HCT116 (cell line): Measurements from ENCODE around the gene DMXL1. TPM values are rescaled to one million over a fixed set of nuclear protein-coding genes. Genes with fewer than 3 reads are reported as not detected.

Experiments
- ATAC-seq: fragments of 200-7000 bp; cut with Tn5 transposase; 2 replicates; pipeline ENCODE4 v1.9.1; 2020; ENCODE audit warnings: mild to moderate bottlenecking, moderate library complexity
- BruUV-seq: library from RNA; stranded (reverse); fragments of 400-500 nt; replicated peaks from 2 replicates; lab custom pipeline; 2021; lab: Mats Ljungman, UMichigan
- CTCF ChIA-PET: fragments of 300-600 bp; sonication (Branson Sonifier 250); formaldehyde crosslinking; loops from one replicate; lab custom pipeline; 2021; ENCODE audit warnings: antibody characterized with exemption; lab: Charles Lee
- POLR2A ChIA-PET: fragments of 300-600, 350-600 bp; sonication (Branson Sonifier 250); formaldehyde crosslinking; loops from one replicate; lab custom pipeline; 2021; ENCODE audit warnings: antibody characterized with exemption; lab: Charles Lee
- RAD21 ChIA-PET, 2 experiments: fragments of 300-600 bp; sonication (Branson Sonifier 250); formaldehyde crosslinking; loops; one replicate each; lab custom pipeline; 2023; ENCODE audit warnings: low total read pairs in 2 of 2; ENCODE audit not compliant: uncharacterized antibody in 2 of 2, unreplicated experiment in 2 of 2, low non-redundant PET in 1 of 2; lab: Charles Lee
- DNase-seq: peaks from one replicate; pipeline ENCODE4 v3.0.0-alpha.2; 2010; ENCODE audit warnings: low read depth, low spot score
- H2AFZ ChIP-seq: fragments of 200-600 bp; shearing (Covaris generic), sonication (generic); 2 replicates; pipeline ENCODE4 v1.6.1; 2017; ENCODE audit warnings: low read depth, mixed run types, mixed read lengths, antibody characterized with exemption, low read length; ENCODE audit not compliant: poor library complexity, severe bottlenecking
- H3K27ac ChIP-seq: 2 replicates; pipeline ENCODE4 v1.5.1; 2012; ENCODE audit warnings: low read depth, low read length
- H3K27me3 ChIP-seq: fragments of 200-600 bp; sonication (generic); 2 replicates; pipeline ENCODE4 v1.6.1; 2016; ENCODE audit warnings: mixed run types, low read length, mixed read lengths; ENCODE audit not compliant: insufficient read depth
- H3K36me3 ChIP-seq, 2 experiments: fragments of 200-500 bp in 1 of 2; fragments of 200-600 bp in 1 of 2; sonication (Bioruptor generic) in 1 of 2; sonication (generic) in 1 of 2; 2 replicates each; pipeline versions ENCODE4 v1.5.1 to v1.6.1; 2014 to 2016; ENCODE audit warnings: low read length in 2 of 2, inconsistent platforms in 1 of 2, mixed read lengths in 1 of 2, mixed run types in 1 of 2; ENCODE audit not compliant: insufficient read depth in 2 of 2, control insufficient read depth in 1 of 2
- H3K4me1 ChIP-seq, 2 experiments: fragments of 200-600 bp in 1 of 2; sonication (generic) in 1 of 2; 2 replicates each; pipeline versions ENCODE4 v1.5.1 to v1.6.1; 2012 to 2017; ENCODE audit warnings: low read length in 2 of 2, inconsistent platforms in 1 of 2, mild to moderate bottlenecking in 1 of 2, mixed read lengths in 1 of 2, mixed run types in 1 of 2, moderate library complexity in 1 of 2; ENCODE audit not compliant: insufficient read depth in 2 of 2, control insufficient read depth in 1 of 2
- H3K4me2 ChIP-seq: fragments of 200-600 bp; sonication (generic); 2 replicates; pipeline ENCODE4 v1.6.1; 2017; ENCODE audit warnings: mixed run types, low read length, mixed read lengths
- H3K4me3 ChIP-seq, 2 experiments: fragments of 200-600 bp in 1 of 2; sonication (generic) in 1 of 2; replicated peaks in 1 of 2; 2 replicates each; pipeline ENCODE4 v1.5.1; 2011 to 2016; ENCODE audit warnings: low read length in 2 of 2, control low read depth in 1 of 2, low read depth in 1 of 2, mild to moderate bottlenecking in 1 of 2, mixed read lengths in 1 of 2, mixed run types in 1 of 2
- H3K79me2 ChIP-seq: fragments of 200-600 bp; sonication (generic); 2 replicates; pipeline ENCODE4 v1.6.1; 2017; ENCODE audit warnings: mild to moderate bottlenecking, mixed run types, low read length, moderate library complexity, mixed read lengths; ENCODE audit not compliant: insufficient read depth
- H3K9ac ChIP-seq: fragments of 200-600 bp; sonication (generic); 2 replicates; pipeline ENCODE4 v1.6.1; 2016; ENCODE audit warnings: low read length, mixed read lengths
- H3K9me2 ChIP-seq: fragments of 200-600 bp; sonication (generic), shearing (Covaris generic); 2 replicates; pipeline ENCODE4 v1.6.1; 2017; ENCODE audit warnings: mixed run types, mild to moderate bottlenecking, moderate library complexity; ENCODE audit not compliant: insufficient read depth
- H3K9me3 ChIP-seq, 2 experiments: fragments of 200-500 bp in 1 of 2; fragments of 200-600 bp in 1 of 2; sonication (Bioruptor generic) in 1 of 2; sonication (generic) in 1 of 2; 2 replicates each; pipeline ENCODE4 v1.6.1; 2014 to 2017; ENCODE audit warnings: low read length in 2 of 2, mixed read lengths in 2 of 2, inconsistent platforms in 1 of 2, low read depth in 1 of 2, mild to moderate bottlenecking in 1 of 2, mixed run types in 1 of 2, moderate library complexity in 1 of 2; ENCODE audit not compliant: control insufficient read depth in 1 of 2, insufficient read depth in 1 of 2
- H4K20me1 ChIP-seq: fragments of 200-600 bp; sonication (generic), shearing (Covaris generic); 2 replicates; pipeline ENCODE4 v1.6.1; 2017; ENCODE audit warnings: mixed run types, mild to moderate bottlenecking, moderate library complexity; ENCODE audit not compliant: insufficient read depth
- CBX3 ChIP-seq: IDR thresholded peaks from 2 replicates; pipeline ENCODE4 v1.6.1; 2012; ENCODE audit warnings: low read depth
- CEBPB ChIP-seq: IDR thresholded peaks from 2 replicates; pipeline ENCODE4 v1.6.1; 2012; ENCODE audit warnings: low read depth
- EGR1 ChIP-seq: IDR thresholded peaks from 2 replicates; pipeline ENCODE4 v1.6.1; 2012; ENCODE audit warnings: low read depth
- ELF1 ChIP-seq: IDR thresholded peaks from 2 replicates; pipeline ENCODE4 v1.6.1; 2012; ENCODE audit warnings: low read depth, borderline replicate concordance
- EZH2 ChIP-seq: fragments of 200-600 bp; sonication (generic); IDR thresholded peaks from 2 replicates; pipeline ENCODE4 v1.6.1; 2017; ENCODE audit warnings: antibody characterized with exemption, mixed run types
- EZH2phosphoT487 ChIP-seq: fragments of 200-600 bp; IDR thresholded peaks from 2 replicates; pipeline ENCODE4 v1.6.1; 2018; ENCODE audit warnings: antibody characterized with exemption, borderline replicate concordance
- FOSL1 ChIP-seq: IDR thresholded peaks from 2 replicates; pipeline ENCODE4 v1.6.1; 2012; ENCODE audit warnings: low read depth
- JUND ChIP-seq: IDR thresholded peaks from 2 replicates; pipeline ENCODE4 v1.6.1; 2012
- POLR2AphosphoS5 ChIP-seq: IDR thresholded peaks from 2 replicates; pipeline ENCODE4 v1.6.1; 2011; ENCODE audit warnings: mild to moderate bottlenecking, low read depth, low read length, moderate library complexity
- SIN3A ChIP-seq: IDR thresholded peaks from 2 replicates; pipeline ENCODE4 v1.6.1; 2012; ENCODE audit warnings: low read depth
- SRF ChIP-seq: IDR thresholded peaks from 2 replicates; pipeline ENCODE4 v1.6.1; 2012; ENCODE audit warnings: low read depth
- TCF7L2 ChIP-seq: IDR thresholded peaks from 2 replicates; pipeline ENCODE4 v1.7.0; 2011; ENCODE audit warnings: borderline replicate concordance, inconsistent platforms; ENCODE audit not compliant: insufficient read depth, insufficient read length; ENCODE audit errors: extremely low read depth
- ZFX ChIP-seq: fragments of 450-650 bp; IDR thresholded peaks from 2 replicates; pipeline ENCODE4 v1.6.1; 2017
- ZNF274 ChIP-seq: fragments of 200-500 bp; sonication (Bioruptor generic); IDR thresholded peaks from 2 replicates; pipeline ENCODE4 v1.6.1; 2014; ENCODE audit warnings: mild to moderate bottlenecking, low read depth, low read length, inconsistent platforms
- intact Hi-C: fragments of 100-400 bp; cut with micrococcal nuclease; formaldehyde crosslinking; loops from 2 replicates; pipeline ENCODE4 v1.10.0; 2022
- total RNA-seq: library from RNA; stranded (reverse); gene quantifications from one replicate; pipeline ENCODE4 v1.2.1, GENCODE V29; 2021; ENCODE audit not compliant: unreplicated experiment
- TF ChIP-seq, protein P1 (sequence below): IDR thresholded peaks from 2 replicates; pipeline ENCODE4 v1.6.1; 2011; ENCODE audit warnings: mild to moderate bottlenecking, low read length, moderate library complexity; ENCODE audit not compliant: insufficient replicate concordance; ENCODE audit errors: extremely low read depth
- TF ChIP-seq, protein P2 (sequence below), 3 experiments: fragments of 200-600 bp in 1 of 3; sonication (generic) in 1 of 3; IDR thresholded peaks in 2 of 3; conservative IDR thresholded peaks in 1 of 3; 2 replicates each; pipeline ENCODE4 v1.5.1; 2012 to 2017; ENCODE audit warnings: low read depth in 2 of 3, low read length in 2 of 3, antibody characterized with exemption in 1 of 3, borderline replicate concordance in 1 of 3, control low read depth in 1 of 3, mild to moderate bottlenecking in 1 of 3, mixed read lengths in 1 of 3, mixed run types in 1 of 3, moderate library complexity in 1 of 3; ENCODE audit not compliant: insufficient read depth in 1 of 3
- TF ChIP-seq, protein P3 (sequence below): IDR thresholded peaks from 2 replicates; pipeline ENCODE4 v1.6.1; 2012

The DMXL1 gene
- total RNA-seq, 1 experiment from 2014 or later, result 21.1 TPM

DNA sequence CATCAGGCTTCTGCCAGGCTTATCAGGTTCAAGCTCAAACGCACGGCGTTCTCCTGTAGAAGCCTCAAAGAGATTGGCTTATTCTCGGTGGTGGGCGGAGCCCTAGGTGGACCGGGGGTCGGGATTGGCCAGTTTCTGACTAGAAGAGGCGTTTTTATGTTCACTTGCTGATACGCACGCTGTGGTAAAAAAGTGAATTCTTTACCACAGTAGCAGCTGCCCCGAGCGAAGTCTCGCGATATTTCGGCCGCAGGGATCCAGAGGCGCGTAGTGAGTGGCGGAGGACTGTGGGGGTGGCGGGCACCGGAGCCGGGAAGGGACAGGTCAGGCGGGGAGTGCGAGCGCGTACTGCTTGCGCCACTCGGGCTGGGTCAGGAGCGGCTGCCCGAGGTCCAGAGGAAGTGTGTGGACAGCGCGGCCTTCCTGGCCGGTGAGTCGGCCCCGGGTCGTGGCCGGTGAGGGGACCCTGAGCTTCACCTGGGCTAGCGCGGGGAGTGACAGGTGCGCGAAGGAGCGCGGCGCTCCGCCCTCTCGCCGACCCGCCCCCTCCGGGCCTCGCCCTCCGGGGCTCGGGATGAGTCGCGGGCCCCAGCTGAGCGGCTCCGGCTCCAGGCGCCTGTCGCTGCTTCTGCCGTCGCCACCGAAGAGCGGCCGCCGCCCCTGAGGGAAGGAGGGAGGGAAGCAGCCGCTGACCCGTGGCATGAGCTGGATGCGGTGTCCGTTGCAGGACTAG is at the start of gene DMXL1 (continued):
- TF ChIP-seq CBX3 (no peak; the same call in 1 of the 2 replicates), JUND (no peak)
- TF ChIP-seq, protein P1, sequence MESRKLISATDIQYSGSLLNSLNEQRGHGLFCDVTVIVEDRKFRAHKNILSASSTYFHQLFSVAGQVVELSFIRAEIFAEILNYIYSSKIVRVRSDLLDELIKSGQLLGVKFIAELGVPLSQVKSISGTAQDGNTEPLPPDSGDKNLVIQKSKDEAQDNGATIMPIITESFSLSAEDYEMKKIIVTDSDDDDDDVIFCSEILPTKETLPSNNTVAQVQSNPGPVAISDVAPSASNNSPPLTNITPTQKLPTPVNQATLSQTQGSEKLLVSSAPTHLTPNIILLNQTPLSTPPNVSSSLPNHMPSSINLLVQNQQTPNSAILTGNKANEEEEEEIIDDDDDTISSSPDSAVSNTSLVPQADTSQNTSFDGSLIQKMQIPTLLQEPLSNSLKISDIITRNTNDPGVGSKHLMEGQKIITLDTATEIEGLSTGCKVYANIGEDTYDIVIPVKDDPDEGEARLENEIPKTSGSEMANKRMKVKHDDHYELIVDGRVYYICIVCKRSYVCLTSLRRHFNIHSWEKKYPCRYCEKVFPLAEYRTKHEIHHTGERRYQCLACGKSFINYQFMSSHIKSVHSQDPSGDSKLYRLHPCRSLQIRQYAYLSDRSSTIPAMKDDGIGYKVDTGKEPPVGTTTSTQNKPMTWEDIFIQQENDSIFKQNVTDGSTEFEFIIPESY, result peak; percentile 96
- TF ChIP-seq, all 23 proteins: peak for 7

DNA sequence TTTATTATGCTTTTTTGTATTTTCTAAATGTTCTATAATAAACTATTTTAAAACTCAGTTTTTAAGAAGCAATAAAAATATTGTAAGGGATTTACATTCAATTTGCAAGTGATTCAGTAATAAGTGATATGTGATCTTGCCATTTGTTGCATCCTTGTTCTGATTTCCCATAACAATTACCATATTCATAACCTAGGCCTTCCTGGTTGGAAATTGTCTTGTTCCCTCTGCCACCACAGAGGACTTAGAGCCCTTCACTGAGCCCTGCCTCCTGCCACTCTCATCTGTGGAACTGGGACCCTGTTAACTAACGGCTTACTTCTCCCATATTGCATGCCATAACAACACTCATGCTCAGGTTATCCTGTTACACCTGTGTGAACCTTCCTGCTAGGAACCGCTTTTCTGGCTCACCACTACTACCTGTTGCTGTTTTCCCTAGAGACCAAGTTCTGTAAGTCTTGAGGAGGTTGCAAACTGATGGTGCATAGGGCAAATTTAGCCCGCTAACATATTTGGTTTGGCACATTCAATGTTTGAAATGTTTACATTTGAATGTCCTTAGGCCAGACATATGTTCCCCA is 49.6 kb upstream of the DMXL1 start:
- intact Hi-C loops, result loop anchor here (5.0 kb wide), 1 partner anchor 191 kb away; no protein-coding TSS in a partner anchor
- no peak for ATAC-seq

More for the DNA sequence above, 49.6 kb upstream of the DMXL1 start:
- H3K36me3 ChIP-seq, result no peaks in the 10 kb centered on the region
- DNase-seq, result no peak
- H3K79me2 ChIP-seq, result no peaks in the 10 kb centered on the region
- ChIA-PET CTCF (interaction anchor here (1.0 to 1.9 kb wide), 5 partner anchors 8 to 391 kb away, joined by 3 to 33 read pairs (median 4); partner anchors contain the start of gene DMXL1), RAD21 (no interaction called here), POLR2A (interaction anchor here (1.0 kb wide), 1 partner anchor 314 kb away, joined by 3 read pairs; no protein-coding TSS in a partner anchor)
- H3K9me2 ChIP-seq, result no peaks in the 10 kb centered on the region
- no peaks in the 10 kb centered on the region for H4K20me1 ChIP-seq
- H3K9me3 ChIP-seq, result no peaks in the 10 kb centered on the region
- no peaks in the 10 kb centered on the region for H3K27me3 ChIP-seq
- H3K4me3 ChIP-seq, result no peak overlapping the region
- TF ChIP-seq ELF1 (no peak), CEBPB (no peak), POLR2AphosphoS5 (no peak), ZNF274 (no peak), EZH2phosphoT487 (no peak), TCF7L2 (no peak), SRF (no peak), FOSL1 (no peak), ZFX (no peak), SIN3A (no peak), EZH2 (no peak), JUND (no peak), EGR1 (no peak)
- TF ChIP-seq, protein P2, sequence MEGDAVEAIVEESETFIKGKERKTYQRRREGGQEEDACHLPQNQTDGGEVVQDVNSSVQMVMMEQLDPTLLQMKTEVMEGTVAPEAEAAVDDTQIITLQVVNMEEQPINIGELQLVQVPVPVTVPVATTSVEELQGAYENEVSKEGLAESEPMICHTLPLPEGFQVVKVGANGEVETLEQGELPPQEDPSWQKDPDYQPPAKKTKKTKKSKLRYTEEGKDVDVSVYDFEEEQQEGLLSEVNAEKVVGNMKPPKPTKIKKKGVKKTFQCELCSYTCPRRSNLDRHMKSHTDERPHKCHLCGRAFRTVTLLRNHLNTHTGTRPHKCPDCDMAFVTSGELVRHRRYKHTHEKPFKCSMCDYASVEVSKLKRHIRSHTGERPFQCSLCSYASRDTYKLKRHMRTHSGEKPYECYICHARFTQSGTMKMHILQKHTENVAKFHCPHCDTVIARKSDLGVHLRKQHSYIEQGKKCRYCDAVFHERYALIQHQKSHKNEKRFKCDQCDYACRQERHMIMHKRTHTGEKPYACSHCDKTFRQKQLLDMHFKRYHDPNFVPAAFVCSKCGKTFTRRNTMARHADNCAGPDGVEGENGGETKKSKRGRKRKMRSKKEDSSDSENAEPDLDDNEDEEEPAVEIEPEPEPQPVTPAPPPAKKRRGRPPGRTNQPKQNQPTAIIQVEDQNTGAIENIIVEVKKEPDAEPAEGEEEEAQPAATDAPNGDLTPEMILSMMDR (IDR thresholded peaks at IDR 0.05 in 2 of 3, conservative IDR thresholded peaks at IDR 0.05 in 1 of 3; ENCODE audit: borderline replicate concordance in 1 of 3, insufficient read depth in 1 of 3, low read depth in 2 of 3, low read length in 2 of 3), result no peak
- TF ChIP-seq, protein P3, sequence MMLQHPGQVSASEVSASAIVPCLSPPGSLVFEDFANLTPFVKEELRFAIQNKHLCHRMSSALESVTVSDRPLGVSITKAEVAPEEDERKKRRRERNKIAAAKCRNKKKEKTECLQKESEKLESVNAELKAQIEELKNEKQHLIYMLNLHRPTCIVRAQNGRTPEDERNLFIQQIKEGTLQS, result no peak
- TF ChIP-seq, protein P1, result no peak
- H3K9ac ChIP-seq, result no peak overlapping the region
- no peak overlapping the region for H2AFZ ChIP-seq
- H3K4me1 ChIP-seq, result no peaks in the 10 kb centered on the region
- no peak overlapping the region for H3K27ac ChIP-seq
- H3K4me2 ChIP-seq, result no peak overlapping the region
- BruUV-seq, result no TSS peak
